Vagina (tissue), 2 donors: ENCODE data around the gene ZBTB7A. TPM values are rescaled to one million over a fixed set of nuclear protein-coding genes. Genes with fewer than 3 reads are reported as not detected.
A peak's percentile ranks its signal among the peaks of the same experiment; 100 is the strongest.

Experiments used
- DNase-seq, 2 donors: peaks; one replicate each; pipeline ENCODE4 v3.0.0-alpha.2; 2017; ENCODE audit errors: extremely low spot score in 2 of 2
- H3K27ac ChIP-seq: fragments of 200-600 bp; sonication (generic); one replicate; pipeline ENCODE4 v1.5.1; 2019
- H3K27me3 ChIP-seq: fragments of 200-600 bp; sonication (generic); one replicate; pipeline ENCODE4 v1.5.1; 2019
- H3K36me3 ChIP-seq, 2 donors: fragments of 200-600 bp; sonication (generic); one replicate each; pipeline ENCODE4 v1.5.1; 2017 to 2019
- H3K4me1 ChIP-seq: fragments of 200-600 bp; sonication (generic); one replicate; pipeline ENCODE4 v1.5.1; 2019
- H3K4me3 ChIP-seq, 2 donors: fragments of 200-600 bp; sonication (generic); 1 replicate in 1 of 2; 2 replicates in 1 of 2; pipeline ENCODE4 v1.5.1; 2016 to 2019
- H3K9me3 ChIP-seq: fragments of 200-600 bp; sonication (generic); one replicate; pipeline ENCODE4 v1.5.1; 2019
- CTCF ChIP-seq, 3 experiments: fragments of 450-650 bp in 2 of 3; fragments of 200-600 bp in 1 of 3; sonication (generic) in 1 of 3; IDR thresholded peaks; one replicate each; pipeline ENCODE4 v1.5.1; 2017 to 2019; ENCODE audit warnings: antibody characterized with exemption in 3 of 3, mild to moderate bottlenecking in 2 of 3, moderate library complexity in 2 of 3
- POLR2A ChIP-seq, 2 donors: fragments of 450-650 bp; IDR thresholded peaks; one replicate each; pipeline ENCODE4 v1.6.1; 2017; ENCODE audit warnings: antibody characterized with exemption in 2 of 2, mild to moderate bottlenecking in 2 of 2, moderate library complexity in 2 of 2
- POLR2AphosphoS5 ChIP-seq, 2 donors: sonication (generic); formaldehyde crosslinking; IDR thresholded peaks; one replicate each; pipeline ENCODE4 v1.9.0; 2017; ENCODE audit warnings: antibody characterized with exemption in 2 of 2, mild to moderate bottlenecking in 2 of 2, low read depth in 1 of 2; ENCODE audit not compliant: insufficient read depth in 1 of 2
- intact Hi-C: fragments of 100-400 bp; cut with DNase I; formaldehyde crosslinking; loops from one replicate; pipeline ENCODE4 v1.15.1; 2023
- total RNA-seq: library from RNA; depleted of rRNA; stranded (reverse); fragments of >200 nt; gene quantifications from one replicate; pipeline ENCODE4 v1.2.3, GENCODE V29; 2016

ZBTB7A gene
- total RNA-seq, 1 donor from 2014 or later: 60.6 TPM

- no peak for TF ChIP-seq POLR2A (IDR thresholded peaks at IDR 0.05)
- no peak for TF ChIP-seq CTCF (IDR thresholded peaks at IDR 0.05)
- TF ChIP-seq POLR2AphosphoS5 (IDR thresholded peaks at IDR 0.05; ENCODE audit: insufficient read depth in 1 of 2, low read depth in 1 of 2): no peak
- Histone ChIP-seq H3K4me1 (peaks cover 29% of the 10 kb centered on the region), H3K4me3 (no peak overlapping the region), H3K36me3 (peaks cover 0 to 21% of the 10 kb centered on the region in 2 donors), H3K27me3 (no peaks in the 10 kb centered on the region), H3K9me3 (no peaks in the 10 kb centered on the region), H3K27ac (no peak overlapping the region)
- DNase-seq: no peak
- intact Hi-C loops: no loop called here
Observed at GRCh38 chr19:4087787-4088679, 21.3 kb upstream of the ZBTB7A start.

- Histone ChIP-seq H3K36me3 (peaks cover 0 to 15% of the 10 kb centered on the region in 2 donors), H3K9me3 (no peaks in the 10 kb centered on the region), H3K27me3 (no peaks in the 10 kb centered on the region), H3K27ac (no peak overlapping the region), H3K4me3 (no peak overlapping the region), H3K4me1 (peaks cover 29% of the 10 kb centered on the region)
- intact Hi-C loops: no loop called here
- DNase-seq: no peak
- TF ChIP-seq POLR2AphosphoS5 (IDR thresholded peaks at IDR 0.05; ENCODE audit: insufficient read depth in 1 of 2, low read depth in 1 of 2) (no peak), POLR2A (IDR thresholded peaks at IDR 0.05) (no peak), CTCF (IDR thresholded peaks at IDR 0.05) (no peak)
Observed at GRCh38 chr19:4086411-4086867, 19.7 kb upstream of the ZBTB7A start.

GRCh38 chr19:4084547-4084877 lies 17.8 kb upstream of the ZBTB7A start:
- TF ChIP-seq POLR2AphosphoS5 (IDR thresholded peaks at IDR 0.05; ENCODE audit: insufficient read depth in 1 of 2, low read depth in 1 of 2): no peak
- H3K4me1 ChIP-seq: peaks cover 29% of the 10 kb centered on the region
- peak overlapping the region in 1 of 2 donors; percentile 20 for H3K4me3 ChIP-seq
- DNase-seq: no peak
- no peaks in the 10 kb centered on the region for H3K9me3 ChIP-seq
- H3K27ac ChIP-seq: peak overlapping the region; percentile 60
- intact Hi-C loops: no loop called here
- no peaks in the 10 kb centered on the region for H3K27me3 ChIP-seq
- H3K36me3 ChIP-seq: peaks cover 0 to 4% of the 10 kb centered on the region in 2 donors

- H3K4me1 ChIP-seq: peaks cover 29% of the 10 kb centered on the region
- intact Hi-C loops: no loop called here
Observed at GRCh38 chr19:4083677-4084546, 17.2 kb upstream of the ZBTB7A start.

More at GRCh38 chr19:4083677-4084546, 17.2 kb upstream of the ZBTB7A start:
- Histone ChIP-seq H3K9me3 (no peaks in the 10 kb centered on the region), H3K27ac (peak overlapping the region; percentile 60), H3K36me3 (no peaks in the 10 kb centered on the region), H3K27me3 (no peaks in the 10 kb centered on the region), H3K4me3 (peak overlapping the region; percentile 19 to 20)
- TF ChIP-seq POLR2A (IDR thresholded peaks at IDR 0.05) (no peak), CTCF (IDR thresholded peaks at IDR 0.05) (no peak), POLR2AphosphoS5 (IDR thresholded peaks at IDR 0.05; ENCODE audit: insufficient read depth in 1 of 2, low read depth in 1 of 2) (peak in 1 of 2 donors; percentile 49)
- no peak for DNase-seq
